ENCODE measurements around the gene RASSF3. TPM values are rescaled to one million over a fixed set of nuclear protein-coding genes. Genes with fewer than 3 reads are reported as not detected.
A peak's percentile ranks its signal among the peaks of the same experiment; 100 is the strongest.

Gene RASSF3
- total RNA-seq, 2 experiments from 2014 or later = 45.5 to 61.5 TPM

DNA sequence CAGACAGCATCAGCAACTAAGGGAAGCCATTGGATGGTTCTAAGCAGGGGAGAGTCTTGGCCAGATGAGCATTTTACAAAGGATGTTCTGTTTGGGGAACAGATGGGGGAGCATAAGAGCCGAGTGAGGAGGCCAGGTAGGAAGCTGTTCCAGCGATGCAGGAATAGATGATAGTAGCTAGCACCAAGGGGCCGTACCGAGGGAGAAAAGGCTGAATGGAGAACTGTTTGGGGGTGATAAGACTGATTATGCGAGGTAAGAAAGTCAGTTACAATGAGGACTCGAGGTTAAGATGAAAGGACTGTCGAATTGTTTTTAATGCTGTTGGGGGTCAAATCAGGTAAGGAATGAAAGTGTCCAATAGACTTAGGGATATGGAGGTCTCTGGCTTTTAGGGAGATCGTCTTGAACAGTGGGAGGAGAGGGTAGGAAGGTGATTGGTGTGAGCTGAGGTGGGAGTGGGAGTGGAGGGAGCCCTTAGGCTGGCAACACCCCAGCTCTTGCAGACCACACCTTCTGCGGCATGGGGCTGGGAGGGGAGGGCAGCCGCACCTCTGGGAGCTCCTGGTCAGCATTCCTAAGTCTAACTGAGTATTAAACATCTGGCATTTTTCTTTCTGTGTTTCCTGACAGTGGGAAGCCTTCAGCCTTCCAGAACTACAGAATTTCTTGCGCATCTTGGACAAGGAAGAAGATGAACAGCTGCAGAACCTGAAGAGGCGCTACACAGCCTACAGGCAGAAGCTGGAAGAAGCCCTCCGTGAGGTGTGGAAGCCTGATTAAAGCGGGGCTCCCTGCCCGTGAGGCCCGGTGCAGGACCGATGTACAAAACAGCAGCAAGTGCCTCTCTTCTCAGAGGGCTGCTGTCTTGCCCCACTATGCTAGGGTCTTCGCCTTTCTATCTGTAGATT lies 84.1 kb downstream of the RASSF3 start:
- peaks cover 35% of the 10 kb centered on the region for H3K36me3 Mint-ChIP-seq
- peaks cover 30% of the 10 kb centered on the region for H3K4me1 Mint-ChIP-seq
- H3K4me3 Mint-ChIP-seq = no peak overlapping the region
- H3K27me3 Mint-ChIP-seq = no peaks in the 10 kb centered on the region
- CTCF ChIA-PET = interaction anchor here (0.8 to 5.2 kb wide), 4 partner anchors 16 to 146 kb away, joined by 3 to 113 read pairs (median 20); partner anchors contain the start of gene RASSF3
- peak overlapping the region; percentile 11 for H3K27ac Mint-ChIP-seq
- no peaks in the 10 kb centered on the region for H3K9me3 Mint-ChIP-seq (ENCODE audit: low read depth)
- ATAC-seq (no peak), DNase-seq (no peak)

DNA sequence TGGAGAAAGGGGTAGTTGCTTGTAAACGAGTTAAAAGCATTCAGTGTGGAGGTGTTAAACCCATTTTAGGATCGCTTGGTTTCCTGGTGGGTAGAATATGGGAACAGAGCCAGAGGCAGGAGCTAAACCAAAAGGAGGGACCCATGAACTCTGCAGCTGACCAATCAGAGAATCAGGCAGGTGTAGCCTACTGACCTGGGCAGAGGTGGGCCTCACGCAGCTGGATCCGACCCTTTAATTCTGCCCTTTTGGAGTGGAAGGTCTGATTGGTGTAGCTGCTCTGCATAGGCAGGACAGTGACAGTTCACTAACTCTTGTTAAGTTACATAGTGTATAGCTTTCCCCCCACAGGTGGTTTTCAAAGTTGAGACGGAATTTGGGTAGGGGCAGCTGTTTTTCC lies 85.3 kb downstream of the RASSF3 start:
- Mint-ChIP-seq H3K36me3 (peaks cover 39% of the 10 kb centered on the region), H3K4me1 (peaks cover 37% of the 10 kb centered on the region), H3K27ac (no peak overlapping the region), H3K9me3 (ENCODE audit: low read depth) (no peaks in the 10 kb centered on the region), H3K27me3 (no peaks in the 10 kb centered on the region), H3K4me3 (no peak overlapping the region)
- DNase-seq = no peak
- CTCF ChIA-PET = interaction anchor here (0.9 to 5.2 kb wide), 5 partner anchors 13 to 147 kb away, joined by 3 to 113 read pairs (median 18); partner anchors contain the start of gene RASSF3
- no peak for ATAC-seq

DNA sequence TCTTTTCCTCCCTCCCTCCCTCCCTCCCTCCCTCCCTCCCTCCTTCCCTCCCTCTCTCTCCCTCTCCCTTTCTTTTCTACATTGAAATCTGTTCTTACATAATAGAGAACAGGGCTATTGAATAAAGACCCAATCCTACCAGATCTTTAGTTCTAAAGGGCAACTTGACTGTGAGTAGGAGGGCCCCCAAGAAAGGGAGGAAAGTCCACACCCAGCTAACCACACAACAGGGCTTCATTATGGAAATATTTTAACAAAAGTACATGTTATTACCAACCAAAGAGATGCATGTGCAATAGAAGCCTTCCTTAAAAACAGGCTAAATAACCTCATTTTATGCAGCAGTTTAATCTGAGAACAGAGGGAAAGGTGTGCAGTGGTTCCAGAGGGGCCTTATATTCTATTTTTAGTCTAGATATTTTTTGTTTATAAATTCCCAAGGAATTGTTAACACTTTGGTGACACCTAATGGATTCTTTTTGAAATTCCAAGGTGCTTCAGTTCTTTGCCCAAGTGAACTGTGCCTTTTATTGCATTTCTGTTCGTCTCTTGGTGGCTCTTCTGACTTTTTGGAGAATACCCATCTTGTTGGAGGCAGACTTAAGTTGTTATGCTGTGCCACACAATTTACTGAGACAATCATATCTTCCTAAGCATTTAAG lies 85.9 kb downstream of the RASSF3 start:
- H3K27me3 Mint-ChIP-seq = no peaks in the 10 kb centered on the region
- no peak for ATAC-seq
- no peaks in the 10 kb centered on the region for H3K9me3 Mint-ChIP-seq (ENCODE audit: low read depth)
- H3K36me3 Mint-ChIP-seq = peaks cover 39% of the 10 kb centered on the region
- H3K27ac Mint-ChIP-seq = no peak overlapping the region
- DNase-seq = no peak
- H3K4me3 Mint-ChIP-seq = no peak overlapping the region
- peaks cover 43% of the 10 kb centered on the region for H3K4me1 Mint-ChIP-seq
- CTCF ChIA-PET = interaction anchor here (0.9 to 5.2 kb wide), 10 partner anchors 7 to 148 kb away, joined by 3 to 113 read pairs (median 8); partner anchors contain the start of gene RASSF3

DNA sequence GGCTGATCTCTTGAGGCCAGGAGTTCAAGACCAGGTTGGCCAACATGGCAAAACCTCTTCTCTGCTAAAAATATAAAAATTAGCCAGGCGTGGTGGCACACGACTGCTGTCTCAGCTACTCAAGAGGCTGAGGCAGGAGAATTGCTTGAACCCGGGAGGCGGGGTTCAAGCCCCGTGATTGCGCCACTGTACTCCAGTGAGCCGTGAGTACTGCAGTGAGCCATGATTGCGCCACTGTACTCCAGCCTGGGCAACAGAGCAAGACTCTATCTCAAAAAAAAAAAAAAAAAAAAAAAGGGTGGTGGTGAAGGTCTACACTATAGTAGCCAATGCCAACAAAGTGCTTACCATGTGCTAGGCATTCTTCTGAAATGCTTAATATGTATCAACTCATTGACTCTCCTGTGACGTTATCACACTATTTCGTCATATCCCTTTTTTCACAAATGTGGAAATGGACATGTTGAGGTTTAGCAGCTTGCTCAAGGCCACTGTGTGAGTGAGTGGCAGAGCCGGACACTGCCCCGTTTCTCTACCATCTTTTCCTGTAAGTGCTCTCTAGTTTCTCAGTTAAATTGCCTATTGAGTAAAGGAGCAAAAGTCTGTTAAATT lies 89.3 kb downstream of the RASSF3 start:
- no peak overlapping the region for H3K4me3 Mint-ChIP-seq
- no peak for ATAC-seq
- CTCF ChIA-PET = interaction anchor here (0.7 to 2.3 kb wide), 5 partner anchors 57 to 150 kb away, joined by 3 to 15 read pairs (median 5); no protein-coding TSS in a partner anchor

DNA sequence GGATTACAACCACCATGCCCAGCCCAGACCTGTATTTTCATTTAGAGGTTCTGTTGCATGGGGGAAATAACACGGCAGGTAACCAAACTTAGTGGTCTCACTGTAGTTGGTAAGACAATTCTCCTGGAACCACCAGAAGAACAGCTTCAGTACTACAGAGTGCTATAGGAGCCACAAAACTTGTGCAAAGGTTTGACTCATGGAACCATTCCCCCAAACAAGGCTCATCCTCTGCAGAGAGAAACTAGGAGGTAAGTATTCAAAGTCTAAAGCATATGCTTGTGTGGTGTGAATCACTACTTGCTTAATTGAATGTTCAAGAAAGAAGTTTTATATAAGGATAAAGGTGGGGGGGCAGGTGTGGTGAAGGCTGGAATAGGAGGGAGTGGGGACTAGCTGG lies 90.2 kb downstream of the RASSF3 start:
- CTCF ChIA-PET = interaction anchor here (0.9 to 2.3 kb wide), 5 partner anchors 40 to 151 kb away, joined by 3 to 15 read pairs (median 4); no protein-coding TSS in a partner anchor
- peaks cover 30% of the 10 kb centered on the region for H3K4me1 Mint-ChIP-seq
- H3K36me3 Mint-ChIP-seq = peaks cover 18% of the 10 kb centered on the region
- peak overlapping the region; percentile 80 for H3K27ac Mint-ChIP-seq
- no peaks in the 10 kb centered on the region for H3K9me3 Mint-ChIP-seq (ENCODE audit: low read depth)
- peak overlapping the region; percentile 23 for H3K4me3 Mint-ChIP-seq
- ATAC-seq (peak; percentile 28), DNase-seq (no peak)
- no peaks in the 10 kb centered on the region for H3K27me3 Mint-ChIP-seq

More for the DNA sequence above, 89.3 kb downstream of the RASSF3 start:
- no peak for DNase-seq
- Mint-ChIP-seq H3K27ac (no peak overlapping the region), H3K27me3 (no peaks in the 10 kb centered on the region), H3K4me1 (peaks cover 30% of the 10 kb centered on the region), H3K9me3 (ENCODE audit: low read depth) (no peaks in the 10 kb centered on the region), H3K36me3 (peaks cover 16% of the 10 kb centered on the region)

DNA sequence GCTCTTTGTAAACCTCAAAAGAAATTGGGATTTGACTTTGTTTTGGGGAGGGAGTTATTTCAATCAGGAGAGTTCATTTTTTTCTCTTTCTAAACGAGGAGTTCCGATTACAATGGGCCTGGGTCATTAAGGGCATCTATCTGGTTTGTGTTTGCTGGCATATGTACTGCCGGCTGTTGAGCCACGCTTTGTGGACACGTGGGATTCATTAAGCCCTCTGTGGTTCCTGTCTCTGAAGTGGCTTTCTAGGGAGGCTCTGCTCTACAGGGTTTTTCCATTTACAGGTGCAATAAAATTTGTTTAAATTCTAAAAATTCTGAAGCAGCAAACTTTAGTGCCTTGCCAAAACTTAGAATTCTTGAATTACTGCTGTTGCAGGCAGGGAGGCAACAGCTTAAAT lies 91.0 kb downstream of the RASSF3 start:
- no peaks in the 10 kb centered on the region for H3K9me3 Mint-ChIP-seq (ENCODE audit: low read depth)
- H3K4me1 Mint-ChIP-seq = peaks cover 28% of the 10 kb centered on the region
- peak overlapping the region; percentile 80 for H3K27ac Mint-ChIP-seq
- peaks cover 18% of the 10 kb centered on the region for H3K36me3 Mint-ChIP-seq
- DNase-seq (no peak), ATAC-seq (no peak)
- H3K4me3 Mint-ChIP-seq = peak overlapping the region; percentile 23
- H3K27me3 Mint-ChIP-seq = no peaks in the 10 kb centered on the region
- CTCF ChIA-PET = interaction anchor here (0.9 to 2.3 kb wide), 4 partner anchors 41 to 152 kb away, joined by 3 to 15 read pairs (median 4); no protein-coding TSS in a partner anchor

DNA sequence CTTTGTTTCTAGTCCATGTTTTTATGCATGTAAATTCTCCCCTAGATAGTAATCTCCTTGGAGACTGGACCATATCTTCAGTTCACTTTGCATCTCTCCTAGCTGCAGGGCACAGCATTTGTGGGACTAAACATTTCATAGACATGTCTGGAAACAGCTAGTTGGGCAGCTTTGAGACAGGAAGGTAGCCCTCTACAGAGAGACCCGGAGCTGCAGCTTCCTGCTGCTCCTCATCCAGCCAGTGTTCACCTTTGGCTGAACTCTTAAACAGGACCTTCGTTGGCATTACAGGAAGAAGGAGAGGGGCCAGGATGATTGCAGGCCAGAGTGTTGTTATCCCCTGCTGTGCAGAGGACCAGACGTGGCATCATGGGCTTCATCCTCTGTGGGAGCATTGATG lies 96.0 kb downstream of the RASSF3 start:
- H3K27ac Mint-ChIP-seq = no peak overlapping the region

DNA sequence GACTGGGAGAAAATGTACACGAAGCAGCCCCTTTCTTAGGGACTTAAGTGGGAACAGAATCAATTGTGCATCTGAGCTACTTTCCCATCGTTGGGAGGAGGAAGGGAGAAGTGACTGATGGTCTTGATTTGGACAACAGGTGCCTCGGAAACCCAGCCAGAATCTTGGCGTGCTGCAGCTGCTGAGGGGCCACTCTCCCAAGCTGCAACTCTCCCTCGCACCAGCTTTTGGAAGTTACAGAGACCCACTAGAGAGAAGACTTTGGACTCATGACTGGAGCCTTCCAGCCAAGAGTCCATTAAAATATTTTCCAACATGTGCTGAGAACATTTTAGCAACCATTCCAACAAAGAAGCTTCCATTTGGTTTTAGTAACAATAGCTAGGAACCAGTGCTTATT lies 96.6 kb downstream of the RASSF3 start:
- Mint-ChIP-seq H3K27ac (no peak overlapping the region), H3K4me3 (no peak overlapping the region), H3K27me3 (no peaks in the 10 kb centered on the region), H3K4me1 (no peaks in the 10 kb centered on the region), H3K9me3 (ENCODE audit: low read depth) (no peaks in the 10 kb centered on the region), H3K36me3 (peaks cover 10% of the 10 kb centered on the region)
- DNase-seq = no peak
- CTCF ChIA-PET = interaction anchor here (0.9 to 3.1 kb wide), 4 partner anchors 9 to 169 kb away, joined by 3 to 17 read pairs (median 6); no protein-coding TSS in a partner anchor
- ATAC-seq = no peak

More for the DNA sequence above, 96.0 kb downstream of the RASSF3 start:
- Mint-ChIP-seq H3K4me1 (peaks cover 1% of the 10 kb centered on the region), H3K4me3 (no peak overlapping the region), H3K9me3 (ENCODE audit: low read depth) (no peaks in the 10 kb centered on the region), H3K27me3 (no peaks in the 10 kb centered on the region), H3K36me3 (peaks cover 8% of the 10 kb centered on the region)
- CTCF ChIA-PET = interaction anchor here (0.9 to 3.1 kb wide), 4 partner anchors 9 to 169 kb away, joined by 3 to 17 read pairs (median 6); no protein-coding TSS in a partner anchor
- ATAC-seq = no peak
- no peak for DNase-seq

DNA sequence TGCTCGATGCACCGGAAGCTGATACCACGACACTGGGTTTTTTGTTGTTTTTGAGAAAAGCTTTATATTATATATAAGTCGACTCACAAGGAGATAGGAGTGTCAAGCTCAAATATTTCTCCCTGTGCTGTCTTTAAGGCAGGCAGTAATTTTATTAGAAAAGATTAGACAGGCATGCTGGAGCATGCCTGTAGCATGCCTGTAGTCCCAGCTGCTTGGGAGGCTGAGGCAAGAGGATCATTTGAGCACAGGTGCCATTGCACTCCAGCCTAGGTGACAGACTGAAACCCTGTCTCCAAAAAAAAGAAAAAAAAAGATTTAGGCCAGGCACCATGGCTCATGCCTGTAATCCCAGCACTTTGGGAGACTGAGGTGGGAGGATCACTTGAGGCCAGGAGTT lies 97.1 kb downstream of the RASSF3 start:
- ATAC-seq (no peak), DNase-seq (no peak)
- no peaks in the 10 kb centered on the region for H3K27me3 Mint-ChIP-seq
- CTCF ChIA-PET = interaction anchor here (1.1 to 3.1 kb wide), 3 partner anchors 10 to 158 kb away, joined by 3 to 17 read pairs (median 9); no protein-coding TSS in a partner anchor
- peaks cover 11% of the 10 kb centered on the region for H3K36me3 Mint-ChIP-seq
- H3K4me3 Mint-ChIP-seq = no peak overlapping the region
- no peaks in the 10 kb centered on the region for H3K4me1 Mint-ChIP-seq
- H3K27ac Mint-ChIP-seq = no peak overlapping the region
- no peaks in the 10 kb centered on the region for H3K9me3 Mint-ChIP-seq (ENCODE audit: low read depth)

DNA sequence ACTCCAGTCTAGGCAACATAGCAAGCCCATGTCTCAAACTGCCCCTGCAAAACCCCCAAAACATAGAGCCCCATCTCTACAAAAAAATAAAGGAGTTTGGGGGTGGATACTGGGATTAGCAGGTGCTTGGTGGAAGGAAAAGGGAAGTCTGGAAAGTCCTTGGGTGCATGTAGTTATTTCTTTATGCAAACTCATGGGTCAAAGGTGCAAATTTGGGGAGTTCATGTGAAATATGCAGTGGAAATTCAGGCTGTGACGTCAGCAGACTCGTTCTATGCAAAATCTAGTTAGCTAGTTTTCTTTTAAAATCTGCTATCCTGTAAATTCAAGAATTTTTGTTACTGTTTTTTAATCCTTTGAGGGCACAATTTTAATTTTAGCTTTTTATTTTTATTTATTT lies 97.6 kb downstream of the RASSF3 start:
- no peaks in the 10 kb centered on the region for H3K9me3 Mint-ChIP-seq (ENCODE audit: low read depth)
- DNase-seq = no peak
- no peak for ATAC-seq
- H3K4me1 Mint-ChIP-seq = no peaks in the 10 kb centered on the region
- peaks cover 11% of the 10 kb centered on the region for H3K36me3 Mint-ChIP-seq
- no peak overlapping the region for H3K27ac Mint-ChIP-seq
- H3K27me3 Mint-ChIP-seq = no peaks in the 10 kb centered on the region
- no peak overlapping the region for H3K4me3 Mint-ChIP-seq
- CTCF ChIA-PET = interaction anchor here (1.1 to 3.1 kb wide), 2 partner anchors 10 to 158 kb away, joined by 3 to 17 read pairs; no protein-coding TSS in a partner anchor

DNA sequence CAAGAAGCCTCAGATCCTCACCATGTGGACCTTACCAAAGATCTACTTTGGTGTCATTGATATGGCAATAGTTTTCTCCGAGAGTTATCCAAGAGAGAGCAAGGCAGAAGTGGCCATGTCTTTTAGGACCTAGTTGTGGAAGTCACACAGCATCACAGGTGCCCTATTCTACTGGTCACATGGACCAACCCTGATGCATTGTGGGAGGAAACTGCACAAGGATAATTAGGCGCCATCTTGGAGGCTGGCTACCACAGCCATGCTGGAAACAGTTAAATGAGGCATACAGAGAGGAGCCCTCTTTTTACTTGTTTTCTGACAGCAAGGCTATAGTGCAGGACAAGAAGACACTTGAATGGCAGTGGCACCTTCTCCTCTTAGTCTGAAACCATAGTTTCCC lies 99.1 kb downstream of the RASSF3 start:
- DNase-seq (no peak), ATAC-seq (no peak)
- CTCF ChIA-PET = no interaction called here
- Mint-ChIP-seq H3K9me3 (ENCODE audit: low read depth) (no peaks in the 10 kb centered on the region), H3K27me3 (no peaks in the 10 kb centered on the region), H3K36me3 (peaks cover 17% of the 10 kb centered on the region), H3K4me3 (no peak overlapping the region), H3K27ac (no peak overlapping the region), H3K4me1 (peaks cover 14% of the 10 kb centered on the region)

DNA sequence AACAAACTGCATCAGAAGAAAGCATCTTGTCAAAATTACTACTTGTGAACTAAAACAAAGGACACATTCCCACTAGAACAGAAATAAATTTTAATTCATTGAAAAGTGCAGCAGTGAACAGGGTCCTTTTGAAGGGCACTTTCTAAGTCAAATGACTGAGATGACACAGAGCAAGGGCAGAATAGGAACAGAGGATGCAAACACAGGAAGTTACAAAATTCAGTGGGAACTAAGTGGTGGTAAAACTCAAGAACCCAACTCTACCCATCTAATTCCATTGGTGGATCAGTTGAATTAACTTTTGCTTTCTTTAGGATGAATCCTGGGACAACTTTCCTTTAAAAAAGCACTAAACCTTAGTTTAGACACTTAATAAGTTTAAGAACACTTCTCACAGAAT lies 103.1 kb downstream of the RASSF3 start:
- H3K4me1 Mint-ChIP-seq = peaks cover 36% of the 10 kb centered on the region
- DNase-seq (no peak), ATAC-seq (no peak)
- peak overlapping the region; percentile 84 for H3K27ac Mint-ChIP-seq
- no peaks in the 10 kb centered on the region for H3K27me3 Mint-ChIP-seq
- H3K9me3 Mint-ChIP-seq (ENCODE audit: low read depth) = no peaks in the 10 kb centered on the region
- H3K4me3 Mint-ChIP-seq = no peak overlapping the region
- CTCF ChIA-PET = interaction anchor here (1.3 to 2.5 kb wide), 3 partner anchors 11 to 164 kb away, joined by 4 to 18 read pairs (median 8); no protein-coding TSS in a partner anchor
- H3K36me3 Mint-ChIP-seq = peaks cover 38% of the 10 kb centered on the region
